MM.1S (cell line): ENCODE data around the gene UGT1A4.

Source experiments
- DNase-seq: peaks from one replicate; pipeline ENCODE4 v3.0.0-alpha.2; 2015
- H2AFZ ChIP-seq: fragments of 300-600 bp; sonication (generic); 2 replicates; pipeline ENCODE4 v1.6.0; 2016; ENCODE audit warnings: antibody characterized with exemption, low read length
- H3F3A ChIP-seq: fragments of 300-600 bp; sonication (generic); 2 replicates; pipeline ENCODE4 v1.6.1; 2016; ENCODE audit warnings: mild to moderate bottlenecking, antibody characterized with exemption, low read length, moderate library complexity, mixed read lengths; ENCODE audit not compliant: insufficient read depth
- H3K27ac ChIP-seq: fragments of 300-600 bp; sonication (generic); 2 replicates; pipeline ENCODE4 v1.5.1; 2016; ENCODE audit warnings: mild to moderate bottlenecking, low read length
- H3K27me3 ChIP-seq: fragments of 300-600 bp; sonication (generic); replicated peaks from 2 replicates; pipeline ENCODE4 v1.6.0; 2016; ENCODE audit warnings: low read length; ENCODE audit not compliant: insufficient read depth
- H3K36me3 ChIP-seq: fragments of 300-600 bp; sonication (generic); replicated peaks from 2 replicates; pipeline ENCODE4 v1.6.1; 2016; ENCODE audit warnings: mild to moderate bottlenecking, low read length, mixed read lengths; ENCODE audit not compliant: insufficient read depth
- H3K4me1 ChIP-seq: fragments of 300-600 bp; sonication (generic); 2 replicates; pipeline ENCODE4 v1.6.1; 2016; ENCODE audit warnings: low read length, mixed read lengths
- H3K4me2 ChIP-seq: fragments of 300-600 bp; sonication (generic); 2 replicates; pipeline ENCODE4 v1.6.0; 2016; ENCODE audit warnings: low read depth, low read length
- H3K4me3 ChIP-seq: fragments of 300-600 bp; sonication (generic); 2 replicates; pipeline ENCODE4 v1.5.1; 2016; ENCODE audit warnings: low read length, mixed read lengths
- H3K79me2 ChIP-seq: fragments of 300-600 bp; sonication (generic); 2 replicates; pipeline ENCODE4 v1.6.1; 2016; ENCODE audit warnings: mixed run types, low read length, mixed read lengths
- H3K9ac ChIP-seq: fragments of 300-600 bp; sonication (generic); 2 replicates; pipeline ENCODE4 v1.6.1; 2016; ENCODE audit warnings: low read length, mixed read lengths
- H3K9me2 ChIP-seq: fragments of 300-600 bp; sonication (generic); replicated peaks from 2 replicates; pipeline ENCODE4 v1.6.1; 2016; ENCODE audit warnings: mild to moderate bottlenecking, low read length, mixed read lengths; ENCODE audit not compliant: insufficient read depth
- H3K9me3 ChIP-seq: fragments of 300-600 bp; sonication (generic); replicated peaks from 2 replicates; pipeline ENCODE4 v1.6.1; 2016; ENCODE audit warnings: mild to moderate bottlenecking, low read length, mixed read lengths; ENCODE audit not compliant: insufficient read depth
- H4K20me1 ChIP-seq: fragments of 300-600 bp; sonication (generic); 2 replicates; pipeline ENCODE4 v1.6.1; 2016; ENCODE audit warnings: mild to moderate bottlenecking, low read length, moderate library complexity, mixed read lengths; ENCODE audit not compliant: insufficient read depth
- EZH2 ChIP-seq: fragments of 300-600 bp; sonication (generic); optimal IDR thresholded peaks from 2 replicates; pipeline ENCODE3; 2017; ENCODE audit warnings: low read depth, mild to moderate bottlenecking, antibody characterized with exemption, low read length, mixed read lengths
- EZH2phosphoT487 ChIP-seq: fragments of 300-600 bp; sonication (generic); IDR thresholded peaks from 2 replicates; pipeline ENCODE4 v1.6.1; 2018; ENCODE audit warnings: antibody characterized with exemption, low read length
- TF ChIP-seq, protein P1 (sequence below): fragments of 300-600 bp; sonication (generic); IDR thresholded peaks from 2 replicates; pipeline ENCODE4 v1.5.1; 2016; ENCODE audit warnings: antibody characterized with exemption, low read length, mixed read lengths

The UGT1A4 gene

DNA sequence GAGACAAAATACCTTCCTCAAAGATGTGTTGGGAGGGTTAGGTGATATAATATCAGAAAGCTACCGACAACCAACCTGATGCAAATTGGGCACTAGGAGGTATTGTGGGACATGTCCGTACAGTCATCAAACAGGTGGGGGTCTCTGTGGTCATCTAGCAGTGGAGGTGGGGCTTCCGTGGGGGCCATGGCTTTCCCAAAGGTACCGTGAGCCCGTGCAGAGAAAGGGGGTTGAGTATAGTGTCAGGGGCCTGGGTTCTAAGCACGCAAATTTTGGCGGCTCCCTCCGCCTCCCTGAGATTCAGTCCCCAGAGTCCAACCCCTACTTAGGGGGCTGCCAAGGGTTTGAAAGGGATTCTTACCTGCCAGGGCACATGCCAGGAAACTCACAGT, 103.2 kb downstream of the UGT1A4 start:
- Histone ChIP-seq H3K9ac (no peak overlapping the region), H3K36me3 (no peaks in the 10 kb centered on the region), H3K4me1 (no peaks in the 10 kb centered on the region), H3K27me3 (no peaks in the 10 kb centered on the region), H3K4me3 (no peak overlapping the region), H3K4me2 (no peak overlapping the region), H3K9me2 (no peaks in the 10 kb centered on the region), H3K27ac (no peak overlapping the region), H3K79me2 (no peaks in the 10 kb centered on the region), H3K9me3 (no peaks in the 10 kb centered on the region), H4K20me1 (no peaks in the 10 kb centered on the region), H3F3A (no peaks in the 10 kb centered on the region), H2AFZ (no peak overlapping the region)
- TF ChIP-seq EZH2phosphoT487, result no peak
- TF ChIP-seq, protein P1, sequence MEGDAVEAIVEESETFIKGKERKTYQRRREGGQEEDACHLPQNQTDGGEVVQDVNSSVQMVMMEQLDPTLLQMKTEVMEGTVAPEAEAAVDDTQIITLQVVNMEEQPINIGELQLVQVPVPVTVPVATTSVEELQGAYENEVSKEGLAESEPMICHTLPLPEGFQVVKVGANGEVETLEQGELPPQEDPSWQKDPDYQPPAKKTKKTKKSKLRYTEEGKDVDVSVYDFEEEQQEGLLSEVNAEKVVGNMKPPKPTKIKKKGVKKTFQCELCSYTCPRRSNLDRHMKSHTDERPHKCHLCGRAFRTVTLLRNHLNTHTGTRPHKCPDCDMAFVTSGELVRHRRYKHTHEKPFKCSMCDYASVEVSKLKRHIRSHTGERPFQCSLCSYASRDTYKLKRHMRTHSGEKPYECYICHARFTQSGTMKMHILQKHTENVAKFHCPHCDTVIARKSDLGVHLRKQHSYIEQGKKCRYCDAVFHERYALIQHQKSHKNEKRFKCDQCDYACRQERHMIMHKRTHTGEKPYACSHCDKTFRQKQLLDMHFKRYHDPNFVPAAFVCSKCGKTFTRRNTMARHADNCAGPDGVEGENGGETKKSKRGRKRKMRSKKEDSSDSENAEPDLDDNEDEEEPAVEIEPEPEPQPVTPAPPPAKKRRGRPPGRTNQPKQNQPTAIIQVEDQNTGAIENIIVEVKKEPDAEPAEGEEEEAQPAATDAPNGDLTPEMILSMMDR, result no peak
- no peak for TF ChIP-seq EZH2
- DNase-seq, result no peak

DNA sequence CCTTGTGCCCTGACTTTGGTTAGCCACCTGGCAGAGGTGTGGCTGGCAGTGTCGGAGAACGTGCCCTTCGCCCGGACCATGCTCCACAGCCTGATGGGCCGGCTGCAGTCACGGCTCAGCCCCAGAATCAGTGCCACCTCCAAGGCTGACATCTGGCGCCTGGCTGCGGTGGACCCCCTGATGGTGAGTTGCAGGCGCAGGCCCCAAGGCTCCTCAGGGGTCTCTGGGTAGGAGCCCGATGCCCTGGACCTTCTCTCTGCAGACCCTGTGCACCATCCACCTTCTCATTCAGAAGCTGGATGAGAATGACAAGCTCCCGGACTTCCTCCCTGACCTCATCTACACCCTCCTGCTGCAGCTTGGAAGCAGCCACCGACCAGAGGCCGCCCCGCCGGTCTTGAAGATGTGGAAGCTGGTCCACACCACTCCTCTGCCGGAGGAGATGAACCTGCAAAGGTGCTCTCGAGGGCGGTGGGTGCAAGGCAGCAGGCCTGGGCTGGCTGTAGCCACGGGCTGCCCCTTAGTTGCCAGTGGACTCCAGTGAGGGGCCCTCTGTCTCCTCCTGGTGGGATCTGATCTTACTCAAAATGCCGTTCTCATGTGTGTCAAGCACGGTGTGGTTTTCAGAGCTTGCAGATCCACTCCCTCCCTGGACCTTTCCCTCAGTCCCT, 103.7 kb downstream of the UGT1A4 start:
- H2AFZ ChIP-seq, result no peak overlapping the region
- H3K9me2 ChIP-seq, result no peaks in the 10 kb centered on the region
- no peak overlapping the region for H3K4me2 ChIP-seq
- TF ChIP-seq EZH2phosphoT487 (no peak), EZH2 (no peak)
- TF ChIP-seq, protein P1, result no peak
- H3K36me3 ChIP-seq, result no peaks in the 10 kb centered on the region
- H3K9ac ChIP-seq, result no peak overlapping the region
- no peaks in the 10 kb centered on the region for H3K9me3 ChIP-seq
- no peaks in the 10 kb centered on the region for H3K79me2 ChIP-seq
- no peaks in the 10 kb centered on the region for H4K20me1 ChIP-seq
- no peaks in the 10 kb centered on the region for H3K27me3 ChIP-seq
- no peak overlapping the region for H3K4me3 ChIP-seq
- no peaks in the 10 kb centered on the region for H3K4me1 ChIP-seq
- no peak for DNase-seq
- no peak overlapping the region for H3K27ac ChIP-seq
- H3F3A ChIP-seq, result no peaks in the 10 kb centered on the region
